Osteoblast (primary cell): Measurements from ENCODE around the gene DNALI1. TPM values are rescaled to one million over a fixed set of nuclear protein-coding genes. Genes with fewer than 3 reads are reported as not detected.

Experiments used
- DNase-seq: peaks from one replicate; pipeline ENCODE4 v3.0.0; 2011; ENCODE audit warnings: low spot score, mixed read lengths; ENCODE audit not compliant: insufficient read length; ENCODE audit errors: missing footprints
- H2AFZ ChIP-seq: 2 replicates; pipeline ENCODE4 v1.6.0; 2011; ENCODE audit warnings: mild to moderate bottlenecking, low read length
- H3K27ac ChIP-seq: 2 replicates; pipeline ENCODE4 v1.5.1; 2011; ENCODE audit warnings: mild to moderate bottlenecking, low read depth, low read length, moderate library complexity
- H3K27me3 ChIP-seq: 2 replicates; pipeline ENCODE4 v1.6.0; 2012; ENCODE audit warnings: mild to moderate bottlenecking, control low read depth, inconsistent platforms, low read length, moderate library complexity; ENCODE audit not compliant: insufficient read depth
- H3K36me3 ChIP-seq: 2 replicates; pipeline ENCODE4 v1.5.1; 2011; ENCODE audit warnings: mild to moderate bottlenecking, low read length, control low read depth, moderate library complexity; ENCODE audit not compliant: insufficient read depth
- H3K4me1 ChIP-seq: 2 replicates; pipeline ENCODE4 v1.5.1; 2011; ENCODE audit warnings: mild to moderate bottlenecking, low read length, control low read depth, moderate library complexity; ENCODE audit not compliant: insufficient read depth
- H3K4me2 ChIP-seq: 2 replicates; pipeline ENCODE4 v1.6.0; 2011; ENCODE audit warnings: mild to moderate bottlenecking, low read length; ENCODE audit not compliant: insufficient read depth
- H3K4me3 ChIP-seq: fragments of 200-600 bp; sonication (generic); 3 replicates; pipeline ENCODE4 v1.5.1; 2012; ENCODE audit warnings: mild to moderate bottlenecking, low read length, inconsistent platforms; ENCODE audit not compliant: insufficient read depth
- H3K79me2 ChIP-seq: 2 replicates; pipeline ENCODE4 v1.6.0; 2012; ENCODE audit warnings: mild to moderate bottlenecking, low read length, control low read depth, inconsistent platforms; ENCODE audit not compliant: insufficient read depth
- H3K9me3 ChIP-seq: 2 replicates; pipeline ENCODE4 v1.5.1; 2011; ENCODE audit warnings: low read depth, low read length, control low read depth
- H4K20me1 ChIP-seq: 2 replicates; pipeline ENCODE4 v1.6.0; 2012; ENCODE audit warnings: mild to moderate bottlenecking, low read length, control low read depth; ENCODE audit not compliant: insufficient read depth
- CTCF ChIP-seq: IDR thresholded peaks from 2 replicates; pipeline ENCODE4 v1.5.1; 2011; ENCODE audit warnings: mild to moderate bottlenecking, low read depth, low read length, moderate library complexity; ENCODE audit errors: extremely low read depth
- total RNA-seq: library from RNA; depleted of rRNA; stranded (reverse); fragments of >200 nt; gene quantifications from 2 replicates; pipeline ENCODE4 v1.2.3, GENCODE V29; 2012

The DNALI1 gene
- total RNA-seq, 1 donor = 7.2 TPM

GRCh38 chr1:37562984-37563383, 6.2 kb downstream of the DNALI1 start:
- H3K27ac ChIP-seq = no peak overlapping the region
- peaks cover 5% of the 10 kb centered on the region for H3K4me1 ChIP-seq
- no peaks in the 10 kb centered on the region for H3K79me2 ChIP-seq
- no peak overlapping the region for H3K4me2 ChIP-seq
- DNase-seq = no peak
- peaks cover 34% of the 10 kb centered on the region for H3K36me3 ChIP-seq
- no peaks in the 10 kb centered on the region for H4K20me1 ChIP-seq
- H3K4me3 ChIP-seq = no peak overlapping the region
- no peak for TF ChIP-seq CTCF
- no peak overlapping the region for H2AFZ ChIP-seq
- no peaks in the 10 kb centered on the region for H3K9me3 ChIP-seq
- H3K27me3 ChIP-seq = no peaks in the 10 kb centered on the region

- TF ChIP-seq CTCF = no peak
- no peak overlapping the region for H3K27ac ChIP-seq
- no peaks in the 10 kb centered on the region for H3K79me2 ChIP-seq
- H3K36me3 ChIP-seq = peaks cover 53% of the 10 kb centered on the region
- peaks cover 5% of the 10 kb centered on the region for H3K4me1 ChIP-seq
- no peaks in the 10 kb centered on the region for H3K9me3 ChIP-seq
- no peak overlapping the region for H3K4me3 ChIP-seq
- DNase-seq = no peak
- H2AFZ ChIP-seq = no peak overlapping the region
- H4K20me1 ChIP-seq = no peaks in the 10 kb centered on the region
- H3K4me2 ChIP-seq = no peak overlapping the region
- no peaks in the 10 kb centered on the region for H3K27me3 ChIP-seq
These were observed 8.2 kb downstream of the DNALI1 start for GRCh38 chr1:37564892-37565291.

GRCh38 chr1:37567023-37567422, 10.3 kb downstream of the DNALI1 start:
- H3K36me3 ChIP-seq = peaks cover 72% of the 10 kb centered on the region
- H4K20me1 ChIP-seq = no peaks in the 10 kb centered on the region
- no peak for TF ChIP-seq CTCF
- H3K9me3 ChIP-seq = no peaks in the 10 kb centered on the region
- H3K27me3 ChIP-seq = no peaks in the 10 kb centered on the region
- no peak overlapping the region for H3K27ac ChIP-seq
- no peak overlapping the region for H3K4me2 ChIP-seq
- no peaks in the 10 kb centered on the region for H3K79me2 ChIP-seq
- no peak overlapping the region for H2AFZ ChIP-seq
- no peak overlapping the region for H3K4me3 ChIP-seq
- H3K4me1 ChIP-seq = peaks cover 5% of the 10 kb centered on the region
- no peak for DNase-seq

GRCh38 chr1:37570528-37571334, 14.0 kb downstream of the DNALI1 start:
- no peak for DNase-seq

More at GRCh38 chr1:37570528-37571334, 14.0 kb downstream of the DNALI1 start:
- Histone ChIP-seq H3K4me3 (no peak overlapping the region), H3K36me3 (peaks cover 92% of the 10 kb centered on the region), H3K4me2 (no peak overlapping the region), H3K27ac (no peak overlapping the region), H3K4me1 (peaks cover 15% of the 10 kb centered on the region), H3K9me3 (no peaks in the 10 kb centered on the region), H3K27me3 (no peaks in the 10 kb centered on the region), H4K20me1 (no peaks in the 10 kb centered on the region), H3K79me2 (no peaks in the 10 kb centered on the region), H2AFZ (no peak overlapping the region)
- no peak for TF ChIP-seq CTCF
